ENCODE data around the gene TMEM11.

Gene TMEM11

DNA sequence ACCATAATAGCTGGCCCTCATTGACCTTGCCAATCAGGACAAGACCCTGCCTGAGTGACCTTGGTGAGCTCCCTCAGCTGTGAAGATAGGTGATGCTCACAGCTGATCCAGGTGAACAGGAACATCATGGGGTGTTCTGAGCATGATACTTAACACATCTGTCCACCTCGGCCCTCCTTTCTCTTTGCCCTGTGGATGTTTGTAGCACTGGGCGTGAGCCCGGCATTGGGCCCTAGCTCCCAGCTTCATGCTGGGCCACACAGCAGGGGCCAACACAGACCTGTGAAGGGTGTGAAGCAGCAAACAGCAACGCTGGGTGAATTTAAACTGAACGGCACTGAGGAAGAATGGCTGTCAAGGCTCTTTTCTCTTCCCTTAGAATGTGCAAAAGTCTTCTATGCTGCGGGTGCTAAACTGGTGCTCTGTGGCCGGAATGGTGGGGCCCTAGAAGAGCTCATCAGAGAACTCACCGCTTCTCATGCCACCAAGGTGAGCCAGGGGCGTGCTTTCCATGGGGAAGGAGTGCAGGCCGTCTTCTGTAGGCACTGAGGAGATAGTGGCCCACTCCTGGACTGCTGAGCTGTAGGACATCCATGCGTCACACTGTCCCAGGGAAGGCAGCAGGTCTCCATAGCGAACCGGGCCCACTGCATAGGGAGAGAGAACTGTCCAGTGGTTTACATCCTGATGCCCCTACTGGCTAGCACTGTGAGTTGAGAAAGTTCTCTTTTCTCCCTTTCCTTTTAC lies 35.9 kb downstream of the TMEM11 start:
- H4K20me1 ChIP-seq (ENCODE audit: control insufficient read depth, insufficient read depth, low read depth, low read length) = no peaks in the 10 kb centered on the region
- no peaks in the 10 kb centered on the region for H3F3A ChIP-seq (ENCODE audit: control insufficient read depth, insufficient read depth)
- H3K79me2 ChIP-seq (ENCODE audit: control insufficient read depth, low read length) = no peaks in the 10 kb centered on the region
- H3K36me3 ChIP-seq (ENCODE audit: control insufficient read depth, low read length) = no peaks in the 10 kb centered on the region
- H3K27me3 ChIP-seq (ENCODE audit: control insufficient read depth, low read length) = no peaks in the 10 kb centered on the region
- H3K9me3 ChIP-seq (ENCODE audit: control insufficient read depth, insufficient read depth, low read length) = no peaks in the 10 kb centered on the region
- no peak overlapping the region for H3K4me2 ChIP-seq (ENCODE audit: low read length)
- no peaks in the 10 kb centered on the region for H3K4me1 ChIP-seq (ENCODE audit: control insufficient read depth, low read length)
- TF ChIP-seq, protein P1, sequence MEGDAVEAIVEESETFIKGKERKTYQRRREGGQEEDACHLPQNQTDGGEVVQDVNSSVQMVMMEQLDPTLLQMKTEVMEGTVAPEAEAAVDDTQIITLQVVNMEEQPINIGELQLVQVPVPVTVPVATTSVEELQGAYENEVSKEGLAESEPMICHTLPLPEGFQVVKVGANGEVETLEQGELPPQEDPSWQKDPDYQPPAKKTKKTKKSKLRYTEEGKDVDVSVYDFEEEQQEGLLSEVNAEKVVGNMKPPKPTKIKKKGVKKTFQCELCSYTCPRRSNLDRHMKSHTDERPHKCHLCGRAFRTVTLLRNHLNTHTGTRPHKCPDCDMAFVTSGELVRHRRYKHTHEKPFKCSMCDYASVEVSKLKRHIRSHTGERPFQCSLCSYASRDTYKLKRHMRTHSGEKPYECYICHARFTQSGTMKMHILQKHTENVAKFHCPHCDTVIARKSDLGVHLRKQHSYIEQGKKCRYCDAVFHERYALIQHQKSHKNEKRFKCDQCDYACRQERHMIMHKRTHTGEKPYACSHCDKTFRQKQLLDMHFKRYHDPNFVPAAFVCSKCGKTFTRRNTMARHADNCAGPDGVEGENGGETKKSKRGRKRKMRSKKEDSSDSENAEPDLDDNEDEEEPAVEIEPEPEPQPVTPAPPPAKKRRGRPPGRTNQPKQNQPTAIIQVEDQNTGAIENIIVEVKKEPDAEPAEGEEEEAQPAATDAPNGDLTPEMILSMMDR (IDR thresholded peaks at IDR 0.05; ENCODE audit: low read depth, low read length, poor library complexity, severe bottlenecking) = no peak
- no peak for TF ChIP-seq EZH2phosphoT487 (IDR thresholded peaks at IDR 0.05; ENCODE audit: borderline replicate concordance, low read length)
- H3K4me3 ChIP-seq (ENCODE audit: low read length) = no peak overlapping the region
- H3K27ac ChIP-seq (ENCODE audit: low read depth, low read length) = no peak overlapping the region
- no peaks in the 10 kb centered on the region for H3K9me2 ChIP-seq (replicated peaks; ENCODE audit: control insufficient read depth, low read length)

DNA sequence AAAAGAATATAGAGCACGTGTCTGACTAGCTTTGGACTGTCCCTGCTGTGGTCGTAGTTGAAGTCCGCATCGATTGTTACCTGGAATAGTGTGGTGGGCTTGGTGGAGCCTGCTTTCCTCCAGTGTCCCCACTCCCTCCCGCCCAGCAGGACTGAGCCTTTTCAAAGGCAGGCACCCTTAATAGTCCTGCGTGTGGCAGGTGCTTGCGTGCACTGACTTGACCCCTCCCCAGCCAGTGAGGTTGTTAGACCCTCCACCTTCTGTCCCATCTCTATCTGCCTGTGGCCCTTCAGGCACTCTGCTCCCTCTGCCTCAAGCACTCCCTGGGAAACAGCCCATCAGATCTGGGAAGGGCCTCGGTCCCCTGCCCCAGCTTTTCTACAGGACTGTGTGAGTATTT lies 36.6 kb downstream of the TMEM11 start:
- no peak overlapping the region for H3K27ac ChIP-seq (ENCODE audit: low read depth, low read length)
- H4K20me1 ChIP-seq (ENCODE audit: control insufficient read depth, insufficient read depth, low read depth, low read length) = no peaks in the 10 kb centered on the region
- H3F3A ChIP-seq (ENCODE audit: control insufficient read depth, insufficient read depth) = no peaks in the 10 kb centered on the region
- no peak for TF ChIP-seq EZH2phosphoT487 (IDR thresholded peaks at IDR 0.05; ENCODE audit: borderline replicate concordance, low read length)
- TF ChIP-seq, protein P1 (IDR thresholded peaks at IDR 0.05; ENCODE audit: low read depth, low read length, poor library complexity, severe bottlenecking) = no peak
- no peaks in the 10 kb centered on the region for H3K4me1 ChIP-seq (ENCODE audit: control insufficient read depth, low read length)
- H3K36me3 ChIP-seq (ENCODE audit: control insufficient read depth, low read length) = no peaks in the 10 kb centered on the region
- H3K9me2 ChIP-seq (replicated peaks; ENCODE audit: control insufficient read depth, low read length) = no peaks in the 10 kb centered on the region
- H3K4me3 ChIP-seq (ENCODE audit: low read length) = no peak overlapping the region
- H3K9me3 ChIP-seq (ENCODE audit: control insufficient read depth, insufficient read depth, low read length) = no peaks in the 10 kb centered on the region
- H3K4me2 ChIP-seq (ENCODE audit: low read length) = no peak overlapping the region
- H3K79me2 ChIP-seq (ENCODE audit: control insufficient read depth, low read length) = no peaks in the 10 kb centered on the region
- no peaks in the 10 kb centered on the region for H3K27me3 ChIP-seq (ENCODE audit: control insufficient read depth, low read length)

DNA sequence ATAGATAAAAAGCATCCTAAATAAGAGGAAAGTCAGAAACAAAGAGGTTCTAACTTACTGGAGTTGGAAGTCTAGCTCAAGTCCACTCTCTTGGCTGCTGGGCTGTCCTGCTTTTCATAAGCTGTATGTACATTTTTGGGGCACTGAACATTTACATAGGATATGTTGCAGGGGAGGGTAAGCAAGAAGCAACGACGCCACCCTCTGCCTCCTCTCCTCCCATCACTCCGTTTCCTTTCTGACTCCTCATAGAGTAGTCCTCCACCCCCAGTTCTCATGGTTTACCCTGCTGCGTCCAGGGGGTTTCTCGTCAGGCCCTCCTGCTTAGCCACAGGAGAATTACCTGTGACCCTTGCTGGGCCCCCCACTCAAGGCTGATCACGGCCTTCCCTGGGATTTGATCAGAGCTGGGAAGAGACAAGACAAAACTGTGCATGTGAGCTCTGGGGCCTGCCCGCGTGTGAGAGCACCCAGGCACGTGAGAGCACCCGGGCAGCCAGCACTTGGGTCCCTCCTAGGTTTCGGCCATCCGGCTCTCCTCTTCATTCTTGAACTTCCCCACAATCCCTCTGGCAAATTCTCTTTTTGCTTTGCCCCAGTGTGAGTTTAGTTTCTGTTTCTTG lies 37.1 kb downstream of the TMEM11 start:
- no peaks in the 10 kb centered on the region for H3K9me3 ChIP-seq (ENCODE audit: control insufficient read depth, insufficient read depth, low read length)
- no peak overlapping the region for H3K27ac ChIP-seq (ENCODE audit: low read depth, low read length)
- H3K27me3 ChIP-seq (ENCODE audit: control insufficient read depth, low read length) = no peaks in the 10 kb centered on the region
- no peaks in the 10 kb centered on the region for H3K79me2 ChIP-seq (ENCODE audit: control insufficient read depth, low read length)
- TF ChIP-seq EZH2phosphoT487 (IDR thresholded peaks at IDR 0.05; ENCODE audit: borderline replicate concordance, low read length) = no peak
- TF ChIP-seq, protein P1 (IDR thresholded peaks at IDR 0.05; ENCODE audit: low read depth, low read length, poor library complexity, severe bottlenecking) = no peak
- no peaks in the 10 kb centered on the region for H3K9me2 ChIP-seq (replicated peaks; ENCODE audit: control insufficient read depth, low read length)
- no peaks in the 10 kb centered on the region for H3K4me1 ChIP-seq (ENCODE audit: control insufficient read depth, low read length)
- H3F3A ChIP-seq (ENCODE audit: control insufficient read depth, insufficient read depth) = no peaks in the 10 kb centered on the region
- no peaks in the 10 kb centered on the region for H3K36me3 ChIP-seq (ENCODE audit: control insufficient read depth, low read length)
- no peak overlapping the region for H3K4me2 ChIP-seq (ENCODE audit: low read length)
- no peak overlapping the region for H3K4me3 ChIP-seq (ENCODE audit: low read length)
- no peaks in the 10 kb centered on the region for H4K20me1 ChIP-seq (ENCODE audit: control insufficient read depth, insufficient read depth, low read depth, low read length)
